ENCODE data around the gene PIBF1. TPM values are rescaled to one million over a fixed set of nuclear protein-coding genes. Genes with fewer than 3 reads are reported as not detected.

PIBF1 gene
- total and polyA plus RNA-seq, 7 donors, result 5.4 to 12.8 (median 7.5) TPM

DNA sequence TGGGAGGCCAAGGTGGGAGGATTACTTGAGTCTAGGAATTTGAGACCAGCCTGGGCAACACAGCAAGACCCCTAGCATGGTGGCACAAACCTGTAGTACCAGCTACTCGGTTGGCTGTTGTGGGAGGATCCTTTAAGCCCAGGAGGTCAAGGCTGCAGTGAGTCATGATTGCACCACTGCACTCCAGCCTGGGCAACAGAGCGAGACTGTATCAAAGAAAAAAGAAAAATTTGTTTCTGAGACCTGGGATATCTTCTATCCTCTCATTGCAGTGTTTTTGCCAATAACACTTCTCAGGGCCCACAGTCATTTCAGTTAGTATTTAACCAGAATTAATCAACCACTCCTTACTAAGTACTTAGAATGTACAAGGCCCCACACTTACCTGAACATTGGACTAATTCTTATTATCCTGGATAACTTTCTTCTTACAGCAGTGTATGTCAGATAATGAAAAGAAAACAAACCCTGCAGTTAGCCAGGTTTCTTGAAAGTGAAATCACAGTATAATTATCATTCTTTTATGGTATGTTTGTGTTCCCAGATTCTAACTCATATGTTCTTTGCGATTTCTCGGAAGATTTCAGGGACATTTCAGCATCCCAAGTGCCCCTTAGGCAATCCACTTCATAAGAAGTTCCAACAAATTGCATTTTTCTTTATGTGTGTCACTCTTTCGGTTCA is 201.3 kb downstream of the PIBF1 start:
- 87 to 94% (median 92%) methylated on average over 5 of the region's 5 CpGs for WGBS, 3 donors
- TF ChIP-seq, protein P1, sequence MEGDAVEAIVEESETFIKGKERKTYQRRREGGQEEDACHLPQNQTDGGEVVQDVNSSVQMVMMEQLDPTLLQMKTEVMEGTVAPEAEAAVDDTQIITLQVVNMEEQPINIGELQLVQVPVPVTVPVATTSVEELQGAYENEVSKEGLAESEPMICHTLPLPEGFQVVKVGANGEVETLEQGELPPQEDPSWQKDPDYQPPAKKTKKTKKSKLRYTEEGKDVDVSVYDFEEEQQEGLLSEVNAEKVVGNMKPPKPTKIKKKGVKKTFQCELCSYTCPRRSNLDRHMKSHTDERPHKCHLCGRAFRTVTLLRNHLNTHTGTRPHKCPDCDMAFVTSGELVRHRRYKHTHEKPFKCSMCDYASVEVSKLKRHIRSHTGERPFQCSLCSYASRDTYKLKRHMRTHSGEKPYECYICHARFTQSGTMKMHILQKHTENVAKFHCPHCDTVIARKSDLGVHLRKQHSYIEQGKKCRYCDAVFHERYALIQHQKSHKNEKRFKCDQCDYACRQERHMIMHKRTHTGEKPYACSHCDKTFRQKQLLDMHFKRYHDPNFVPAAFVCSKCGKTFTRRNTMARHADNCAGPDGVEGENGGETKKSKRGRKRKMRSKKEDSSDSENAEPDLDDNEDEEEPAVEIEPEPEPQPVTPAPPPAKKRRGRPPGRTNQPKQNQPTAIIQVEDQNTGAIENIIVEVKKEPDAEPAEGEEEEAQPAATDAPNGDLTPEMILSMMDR (IDR thresholded peaks at IDR 0.05), result no peak
- H3K27ac ChIP-seq, result no peak overlapping the region
- no peak overlapping the region for H3K4me3 ChIP-seq
- no peaks in the 10 kb centered on the region for H3K9me3 ChIP-seq
- no peaks in the 10 kb centered on the region for H3K4me1 ChIP-seq
- intact Hi-C loops (cut with DNase I), result no loop called here
- H3K27me3 ChIP-seq (ENCODE audit: insufficient read depth in 3 of 3, low read length in 2 of 3), result no peaks in the 10 kb centered on the region
- peak in 2 of 4 donors; percentile 47 to 53 for ATAC-seq
- no peaks in the 10 kb centered on the region for H3K36me3 ChIP-seq (ENCODE audit: insufficient read depth in 1 of 2, low read depth in 1 of 2)
- DNase-seq, result no peak

DNA sequence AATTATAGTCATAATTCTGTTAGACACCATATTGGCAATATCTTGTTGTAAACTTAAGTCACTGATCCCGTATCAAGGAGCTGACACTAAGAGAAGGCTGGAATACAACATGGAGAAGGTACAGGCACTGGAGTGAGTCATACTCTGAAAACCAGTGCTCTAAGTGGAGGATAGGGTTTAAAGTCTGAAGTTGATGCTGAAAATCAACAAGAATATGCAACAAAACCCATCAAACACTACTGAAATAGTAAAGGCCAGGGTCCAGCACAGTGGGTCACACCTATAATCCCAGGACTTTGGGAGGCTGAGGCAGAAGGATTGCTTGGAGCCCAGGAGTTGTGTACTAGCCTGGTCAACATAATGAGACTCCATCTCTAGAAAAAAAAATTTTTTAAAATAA is 203.7 kb downstream of the PIBF1 start:
- TF ChIP-seq, protein P1 (IDR thresholded peaks at IDR 0.05), result no peak
- no peak overlapping the region for H3K4me3 ChIP-seq

DNA sequence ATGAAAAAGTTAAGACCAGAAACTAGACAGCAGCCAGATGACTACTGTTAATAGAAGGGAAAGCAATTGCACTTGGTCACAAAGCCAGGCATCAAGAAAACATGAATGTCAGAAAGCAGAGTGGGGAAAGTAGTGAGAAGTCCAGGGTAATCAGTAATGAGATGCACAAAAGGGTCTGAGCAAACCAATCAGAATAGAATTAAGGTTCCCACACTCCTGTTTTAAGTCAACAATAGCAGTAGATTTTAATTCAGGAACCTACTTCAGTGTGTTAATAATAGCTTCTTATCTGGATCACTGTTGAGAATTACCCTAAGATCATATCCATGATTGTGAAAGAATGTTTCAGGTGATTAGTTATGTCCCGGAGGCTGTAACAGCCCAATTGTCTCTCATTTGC is 204.3 kb downstream of the PIBF1 start:
- whole genome bisulfite sequencing, 3 donors, result 97 to 100% (median 100%) methylated on average over 1 of the region's 1 CpG
- no peak for DNase-seq
- intact Hi-C loops (cut with DNase I), result no loop called here
- no peak for ATAC-seq
- H3K9me3 ChIP-seq, result no peaks in the 10 kb centered on the region
- TF ChIP-seq, protein P1 (IDR thresholded peaks at IDR 0.05), result no peak
- no peaks in the 10 kb centered on the region for H3K36me3 ChIP-seq (ENCODE audit: insufficient read depth in 1 of 2, low read depth in 1 of 2)
- no peaks in the 10 kb centered on the region for H3K4me1 ChIP-seq
- no peak overlapping the region for H3K4me3 ChIP-seq
- no peak overlapping the region for H3K27ac ChIP-seq
- no peaks in the 10 kb centered on the region for H3K27me3 ChIP-seq (ENCODE audit: insufficient read depth in 3 of 3, low read length in 2 of 3)

More for the DNA sequence above, 203.7 kb downstream of the PIBF1 start:
- no peaks in the 10 kb centered on the region for H3K4me1 ChIP-seq
- H3K36me3 ChIP-seq (ENCODE audit: insufficient read depth in 1 of 2, low read depth in 1 of 2), result no peaks in the 10 kb centered on the region
- ATAC-seq, result no peak
- no peak overlapping the region for H3K27ac ChIP-seq
- DNase-seq, result no peak
- no peaks in the 10 kb centered on the region for H3K27me3 ChIP-seq (ENCODE audit: insufficient read depth in 3 of 3, low read length in 2 of 3)
- no peaks in the 10 kb centered on the region for H3K9me3 ChIP-seq
- WGBS, 3 donors, result 89 to 97% (median 94%) methylated on average over 1 of the region's 1 CpG
- intact Hi-C loops (cut with DNase I), result no loop called here

DNA sequence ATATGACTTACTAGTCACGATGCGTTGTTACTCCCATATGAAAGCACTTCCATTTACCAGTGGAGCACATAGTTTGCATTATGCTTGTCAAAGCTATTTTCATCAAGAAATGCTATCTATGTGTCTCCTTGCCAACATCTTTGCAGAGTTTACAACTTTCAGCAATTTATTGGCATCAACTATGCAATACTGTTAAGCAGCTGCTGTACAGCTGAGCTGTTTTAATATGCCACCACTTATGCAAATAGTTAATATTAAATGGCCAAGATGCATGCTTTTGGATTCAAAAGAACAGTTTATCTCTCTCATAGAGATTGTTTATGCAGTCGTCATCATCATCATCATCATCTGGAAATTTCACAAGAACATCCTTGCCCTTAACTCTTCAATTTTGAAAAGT is 209.0 kb downstream of the PIBF1 start:
- no peak overlapping the region for H3K4me3 ChIP-seq
- intact Hi-C loops (cut with DNase I), result no loop called here
- no peaks in the 10 kb centered on the region for H3K9me3 ChIP-seq
- no peaks in the 10 kb centered on the region for H3K4me1 ChIP-seq
- no peaks in the 10 kb centered on the region for H3K27me3 ChIP-seq (ENCODE audit: insufficient read depth in 3 of 3, low read length in 2 of 3)
- no peak for ATAC-seq
- 76 to 95% (median 85%) methylated on average over 3 of the region's 3 CpGs for WGBS, 3 donors
- H3K27ac ChIP-seq, result no peak overlapping the region
- TF ChIP-seq, protein P1 (IDR thresholded peaks at IDR 0.05), result no peak
- no peak for DNase-seq
- no peaks in the 10 kb centered on the region for H3K36me3 ChIP-seq (ENCODE audit: insufficient read depth in 1 of 2, low read depth in 1 of 2)

DNA sequence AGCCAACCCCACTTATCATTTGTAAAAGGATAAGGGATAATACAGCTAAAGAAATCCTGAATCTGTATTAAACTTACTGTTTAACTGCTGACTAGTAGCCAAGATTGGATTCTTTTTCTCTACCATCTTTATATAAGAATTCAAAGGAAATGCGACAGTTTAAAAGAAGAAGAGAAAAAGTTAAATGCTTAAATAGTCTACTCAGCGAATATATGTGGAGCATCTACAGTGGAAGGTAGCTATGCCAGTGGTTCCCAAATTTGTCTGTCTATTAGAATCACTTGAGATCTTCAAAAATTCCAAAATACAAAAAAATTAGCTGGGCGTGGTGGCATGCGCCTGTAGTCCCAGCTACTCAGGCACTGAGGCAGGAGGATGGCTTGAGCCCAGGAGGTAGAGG is 216.1 kb downstream of the PIBF1 start:
- intact Hi-C loops (cut with DNase I), result no loop called here
- no peak for ATAC-seq
- Histone ChIP-seq H3K9me3 (no peaks in the 10 kb centered on the region), H3K27ac (no peak overlapping the region), H3K4me1 (no peaks in the 10 kb centered on the region), H3K27me3 (ENCODE audit: insufficient read depth in 3 of 3, low read length in 2 of 3) (no peaks in the 10 kb centered on the region), H3K4me3 (no peak overlapping the region), H3K36me3 (ENCODE audit: insufficient read depth in 1 of 2, low read depth in 1 of 2) (peaks cover 0 to 2% of the 10 kb centered on the region in 2 donors)
- DNase-seq, result no peak
- 97 to 98% (median 97%) methylated on average over 4 of the region's 4 CpGs for WGBS, 3 donors
- TF ChIP-seq, protein P1 (IDR thresholded peaks at IDR 0.05), result no peak
